ENCODE measurements around the gene CEP164.

The CEP164 gene

GRCh38 chr11:117284053-117284452 is 43.6 kb upstream of the CEP164 start:
- ChIA-PET POLR2A (no interaction called here), CTCF (no interaction called here)
- DNase-seq (ENCODE audit: extremely low spot score), result no peak
- no peak for TF ChIP-seq CTCF (IDR thresholded peaks at IDR 0.05; ENCODE audit: control extremely low read depth, extremely low read depth, low read depth, missing control alignments)

- no peak for DNase-seq (ENCODE audit: extremely low spot score)
- POLR2A ChIA-PET, result no interaction called here
- CTCF ChIA-PET, result interaction anchor here (1.6 kb wide), 2 partner anchors 10 to 15 kb away, joined by 4 to 6 read pairs; no protein-coding TSS in a partner anchor
- no peak for TF ChIP-seq CTCF (IDR thresholded peaks at IDR 0.05; ENCODE audit: control extremely low read depth, extremely low read depth, low read depth, missing control alignments)
Observed at GRCh38 chr11:117286588-117286987, 41.1 kb upstream of the CEP164 start.

- TF ChIP-seq CTCF (IDR thresholded peaks at IDR 0.05; ENCODE audit: control extremely low read depth, extremely low read depth, low read depth, missing control alignments), result no peak
- POLR2A ChIA-PET, result no interaction called here
- CTCF ChIA-PET, result interaction anchor here (2.6 kb wide), 1 partner anchor 16 kb away, joined by 7 read pairs; no protein-coding TSS in a partner anchor
- no peak for DNase-seq (ENCODE audit: extremely low spot score)
Observed at GRCh38 chr11:117287668-117288067, 40.0 kb upstream of the CEP164 start.

- no peak for TF ChIP-seq CTCF (IDR thresholded peaks at IDR 0.05; ENCODE audit: control extremely low read depth, extremely low read depth, low read depth, missing control alignments)
- ChIA-PET POLR2A (no interaction called here), CTCF (interaction anchor here (2.6 to 3.0 kb wide), 2 partner anchors 12 to 18 kb away, joined by 5 to 7 read pairs; no protein-coding TSS in a partner anchor)
- no peak for DNase-seq (ENCODE audit: extremely low spot score)
Observed at GRCh38 chr11:117289795-117290194, 37.9 kb upstream of the CEP164 start.

GRCh38 chr11:117290809-117291396 is 36.8 kb upstream of the CEP164 start, which contains the start of gene BACE1-AS:
Gene BACE1-AS, plus strand, starts transcription at chr11:117291346.
- no peak for DNase-seq (ENCODE audit: extremely low spot score)
- TF ChIP-seq CTCF (IDR thresholded peaks at IDR 0.05; ENCODE audit: control extremely low read depth, extremely low read depth, low read depth, missing control alignments), result no peak
- CTCF ChIA-PET, result interaction anchor here (3.0 kb wide), 1 partner anchor 11 kb away, joined by 5 read pairs; no protein-coding TSS in a partner anchor
- POLR2A ChIA-PET, result no interaction called here

- ChIA-PET POLR2A (no interaction called here), CTCF (interaction anchor here (3.0 kb wide), 1 partner anchor 9 kb away, joined by 5 read pairs; no protein-coding TSS in a partner anchor)
- DNase-seq (ENCODE audit: extremely low spot score), result no peak
- TF ChIP-seq CTCF (IDR thresholded peaks at IDR 0.05; ENCODE audit: control extremely low read depth, extremely low read depth, low read depth, missing control alignments), result no peak
Observed at GRCh38 chr11:117292616-117293015, 35.0 kb upstream of the CEP164 start.
